H1 (cell line): ENCODE results near the gene HMCN1. TPM values are rescaled to one million over a fixed set of nuclear protein-coding genes. Genes with fewer than 3 reads are reported as not detected.
"Not testable (repeated sequence)": the region's sequence is repeated elsewhere in the genome, so short reads cannot be mapped to it uniquely, and the experiment has no call there.

Experiments used
- CTCF ChIA-PET: fragments of 300-600 bp; sonication (Branson Sonifier 250); formaldehyde crosslinking; loops from one replicate; lab custom pipeline; 2021; ENCODE audit not compliant: partially characterized antibody; lab: Charles Lee
- POLR2A ChIA-PET: fragments of 300-600 bp; sonication (Branson Sonifier 250); formaldehyde crosslinking; loops from one replicate; lab custom pipeline; 2021; ENCODE audit warnings: inconsistent platforms; ENCODE audit not compliant: partially characterized antibody; lab: Charles Lee
- DNase-seq, 2 experiments: peaks; one replicate each; pipeline versions ENCODE4 v3.0.0 to v3.0.0-alpha.2; 2010 to 2022; ENCODE audit warnings: low spot score in 2 of 2, low read depth in 1 of 2, mixed read lengths in 1 of 2
- FAIRE-seq: peaks from 2 replicates; lab custom pipeline; 2011; peaks lifted over from hg19 to GRCh38; lab: Jason Lieb, UNC
- H2AFZ ChIP-seq: 2 replicates; pipeline ENCODE4 v1.8.1; 2012; ENCODE audit warnings: low read length, inconsistent platforms
- H2AK5ac ChIP-seq: 2 replicates; pipeline ENCODE4 v1.6.1; 2013; ENCODE audit warnings: low read depth, low read length
- H2BK120ac ChIP-seq: replicated peaks from 2 replicates; pipeline ENCODE3; 2013; ENCODE audit warnings: low read depth, low read length, inconsistent platforms
- H2BK12ac ChIP-seq: 2 replicates; pipeline ENCODE4 v1.6.1; 2013; ENCODE audit warnings: low read depth, low read length
- H2BK15ac ChIP-seq: 2 replicates; pipeline ENCODE4 v1.6.1; 2013; ENCODE audit warnings: low read length
- H2BK20ac ChIP-seq: 2 replicates; pipeline ENCODE4 v1.6.1; 2013; ENCODE audit warnings: low read length
- H2BK5ac ChIP-seq: 2 replicates; pipeline ENCODE4 v1.6.1; 2013; ENCODE audit warnings: low read depth, low read length
- H3K14ac ChIP-seq: 2 replicates; pipeline ENCODE4 v1.6.1; 2013; ENCODE audit warnings: inconsistent platforms; ENCODE audit not compliant: insufficient read length
- H3K18ac ChIP-seq: 2 replicates; pipeline ENCODE4 v1.6.1; 2013; ENCODE audit warnings: low read length; ENCODE audit errors: extremely low read depth
- H3K23ac ChIP-seq: 2 replicates; pipeline ENCODE4 v1.6.1; 2013; ENCODE audit warnings: inconsistent platforms; ENCODE audit not compliant: insufficient read length
- H3K23me2 ChIP-seq: 2 replicates; pipeline ENCODE4 v1.6.1; 2013; ENCODE audit warnings: low read depth, low read length
- H3K27ac ChIP-seq: 2 replicates; pipeline ENCODE4 v1.6.1; 2011; ENCODE audit warnings: low read depth, low read length, inconsistent platforms
- H3K27me3 ChIP-seq, 4 experiments: replicated peaks in 1 of 4; 1 replicate in 1 of 4; 2 replicates in 3 of 4; pipeline versions ENCODE4 v1.6.1 to v1.8.1; 2011 to 2013; ENCODE audit warnings: low read length in 3 of 4, mild to moderate bottlenecking in 3 of 4, inconsistent platforms in 2 of 4, mixed read lengths in 2 of 4, moderate library complexity in 1 of 4; ENCODE audit not compliant: control insufficient read depth in 3 of 4, insufficient read depth in 3 of 4; ENCODE audit errors: extremely low read depth in 1 of 4
- H3K36me3 ChIP-seq, 4 experiments: 2 replicates each; pipeline versions ENCODE4 v1.6.1 to v1.8.1; 2011 to 2013; ENCODE audit warnings: mild to moderate bottlenecking in 4 of 4, low read length in 3 of 4, moderate library complexity in 2 of 4, control low read depth in 1 of 4, inconsistent platforms in 1 of 4; ENCODE audit not compliant: insufficient read depth in 4 of 4, control insufficient read depth in 2 of 4
- H3K4ac ChIP-seq: replicated peaks from 2 replicates; pipeline ENCODE3; 2013; ENCODE audit warnings: low read length, low read depth, mixed read lengths, inconsistent platforms; ENCODE audit not compliant: insufficient read length
- H3K4me1 ChIP-seq, 4 experiments: replicated peaks in 1 of 4; 1 replicate in 1 of 4; 2 replicates in 3 of 4; pipeline versions ENCODE4 v1.6.1 to v1.8.1; 2011 to 2013; ENCODE audit warnings: low read length in 3 of 4, inconsistent platforms in 2 of 4, mixed read lengths in 1 of 4; ENCODE audit not compliant: insufficient read depth in 4 of 4, control insufficient read depth in 3 of 4
- H3K4me2 ChIP-seq, 2 experiments: 2 replicates each; pipeline versions ENCODE4 v1.6.1 to v1.8.1; 2011 to 2013; ENCODE audit warnings: low read depth in 2 of 2, low read length in 2 of 2, control low read depth in 1 of 2, inconsistent platforms in 1 of 2, mild to moderate bottlenecking in 1 of 2; ENCODE audit not compliant: insufficient read depth in 1 of 2
- H3K4me3 ChIP-seq, 4 experiments: fragments of 200-600, 300-600 bp in 1 of 4; sonication (generic), shearing (Covaris generic), sonication (Bioruptor Twin) in 1 of 4; 2 replicates each; pipeline versions ENCODE4 v1.5.1 to v1.8.1; 2011 to 2016; ENCODE audit warnings: low read length in 4 of 4, low read depth in 3 of 4, control low read depth in 2 of 4, inconsistent platforms in 2 of 4, mild to moderate bottlenecking in 2 of 4, mixed read lengths in 1 of 4, moderate library complexity in 1 of 4; ENCODE audit not compliant: insufficient read depth in 2 of 4; ENCODE audit errors: extremely low read depth in 1 of 4
- H3K56ac ChIP-seq: replicated peaks from 2 replicates; pipeline ENCODE3; 2013; ENCODE audit warnings: low read depth, mild to moderate bottlenecking, mixed read lengths, low read length, inconsistent platforms; ENCODE audit not compliant: insufficient read length
- H3K79me1 ChIP-seq: 2 replicates; pipeline ENCODE4 v1.6.1; 2013; ENCODE audit warnings: low read depth, low read length, control low read depth
- H3K79me2 ChIP-seq, 2 experiments: 2 replicates each; pipeline versions ENCODE4 v1.6.1 to v1.8.1; 2012 to 2013; ENCODE audit warnings: low read length in 2 of 2, mild to moderate bottlenecking in 2 of 2, inconsistent platforms in 1 of 2; ENCODE audit not compliant: insufficient read depth in 2 of 2, control insufficient read depth in 1 of 2
- H3K9ac ChIP-seq, 4 experiments: replicated peaks in 1 of 4; 1 replicate in 1 of 4; 2 replicates in 3 of 4; pipeline versions ENCODE4 v1.6.1 to v1.8.1; 2011 to 2013; ENCODE audit warnings: low read depth in 3 of 4, low read length in 3 of 4, control low read depth in 2 of 4, mild to moderate bottlenecking in 2 of 4, moderate library complexity in 2 of 4, inconsistent platforms in 1 of 4; ENCODE audit errors: extremely low read depth in 1 of 4
- H3K9me3 ChIP-seq, 2 experiments: 2 replicates each; pipeline versions ENCODE4 v1.6.1 to v1.8.1; 2012 to 2013; ENCODE audit warnings: mild to moderate bottlenecking in 2 of 2, moderate library complexity in 2 of 2, control low read depth in 1 of 2, inconsistent platforms in 1 of 2, low read depth in 1 of 2, low read length in 1 of 2, mixed read lengths in 1 of 2; ENCODE audit not compliant: insufficient read depth in 2 of 2
- H4K20me1 ChIP-seq, 2 experiments: replicated peaks in 1 of 2; 2 replicates each; pipeline versions ENCODE3 to v1.8.1; 2011 to 2013; ENCODE audit warnings: inconsistent platforms in 2 of 2, low read length in 2 of 2, mild to moderate bottlenecking in 1 of 2; ENCODE audit not compliant: insufficient read depth in 2 of 2, control insufficient read depth in 1 of 2
- H4K5ac ChIP-seq: 2 replicates; pipeline ENCODE4 v1.6.1; 2013; ENCODE audit warnings: low read length, low read depth, mixed read lengths, inconsistent platforms; ENCODE audit not compliant: insufficient read length
- H4K8ac ChIP-seq: 2 replicates; pipeline ENCODE4 v1.8.0; 2013; ENCODE audit warnings: mild to moderate bottlenecking, moderate library complexity, low read length, inconsistent platforms; ENCODE audit not compliant: insufficient read depth; ENCODE audit errors: extremely low read depth
- H4K91ac ChIP-seq: replicated peaks from 2 replicates; pipeline ENCODE3; 2013; ENCODE audit warnings: low read length, mixed read lengths, inconsistent platforms; ENCODE audit not compliant: insufficient read length
- polyA plus RNA-seq, 7 experiments: library from polyadenylated mRNA; depleted of rRNA in 3 of 7; stranded (reverse) in 5 of 7; unstranded in 2 of 7; fragments of >200 nt in 5 of 7; fragments of 200-250 nt in 2 of 7; gene quantifications; 1 replicate in 5 of 7; 2 replicates in 1 of 7; 4 replicates in 1 of 7; pipeline versions ENCODE4 v1.2.1 to v1.2.3, GENCODE V29; 2011 to 2013; ENCODE audit warnings: missing spikeins in 2 of 7, mixed read lengths in 2 of 7
- total RNA-seq: library from RNA; stranded (reverse); fragmentation: NEBNext Ultra II Directional; extraction: Animal tissue kit (Norgen Biotek cat#: 25700); gene quantifications from 2 replicates; pipeline ENCODE4 v1.2.1, GENCODE V29; 2021

Gene HMCN1
- total and polyA plus RNA-seq, 2 of the 8 experiments (the other 6 are each of a cell fraction or from before 2014, with no cell fraction given) = 13.8 to 14.6 TPM

- DNase-seq, H2BK15ac ChIP-seq, H3K4me2 ChIP-seq, H3K79me2 ChIP-seq, H2AFZ ChIP-seq, H3K18ac ChIP-seq, H3K27ac ChIP-seq, H3K4ac ChIP-seq, H3K4me1 ChIP-seq, H3K27me3 ChIP-seq, FAIRE-seq, H4K91ac ChIP-seq, H2BK5ac ChIP-seq, H3K4me3 ChIP-seq, H4K8ac ChIP-seq, H3K23ac ChIP-seq, H3K9me3 ChIP-seq, POLR2A ChIA-PET, H2BK120ac ChIP-seq, H3K14ac ChIP-seq, H2AK5ac ChIP-seq, H3K9ac ChIP-seq, H3K79me1 ChIP-seq, H3K56ac ChIP-seq, H3K23me2 ChIP-seq, H2BK20ac ChIP-seq, H3K36me3 ChIP-seq, H4K5ac ChIP-seq, H2BK12ac ChIP-seq, H4K20me1 ChIP-seq: not testable (repeated sequence)
- CTCF ChIA-PET = interaction anchor here (1.8 to 8.8 kb wide), 2 partner anchors 398 to 492 kb away, joined by 3 to 42 read pairs; no protein-coding TSS in a partner anchor
These were observed 477.4 kb downstream of the HMCN1 start for GRCh38 chr1:186211583-186211982.
